Sciatic nerve (tissue), 2 donors: Measurements from ENCODE around the gene RAC3. TPM values are rescaled to one million over a fixed set of nuclear protein-coding genes. Genes with fewer than 3 reads are reported as not detected.

Source experiments
- ATAC-seq: fragments of 200-7000 bp; cut with Tn5 transposase; one replicate; pipeline ENCODE4 v1.9.1; 2020; ENCODE audit warnings: mild to moderate bottlenecking, moderate library complexity
- DNase-seq: peaks from one replicate; pipeline ENCODE4 v3.0.0-alpha.2; 2020; ENCODE audit warnings: low spot score
- intact Hi-C: fragments of 100-400 bp; cut with DNase I; formaldehyde crosslinking; loops from one replicate; pipeline ENCODE4 v1.14.2; 2022
- total RNA-seq: library from RNA; stranded (reverse); fragmentation: NEBNext Ultra II Directional; extraction: Animal tissue kit (Norgen Biotek cat#: 25700); gene quantifications from one replicate; pipeline ENCODE4 v1.2.1, GENCODE V29; 2021
- donor health status: DM: no; HTN: no; CAD: no.
- donor health status: DM: no; HTN: no; CAD: no.

Gene RAC3
- total RNA-seq, 1 donor from 2014 or later = 4.0 TPM

DNA sequence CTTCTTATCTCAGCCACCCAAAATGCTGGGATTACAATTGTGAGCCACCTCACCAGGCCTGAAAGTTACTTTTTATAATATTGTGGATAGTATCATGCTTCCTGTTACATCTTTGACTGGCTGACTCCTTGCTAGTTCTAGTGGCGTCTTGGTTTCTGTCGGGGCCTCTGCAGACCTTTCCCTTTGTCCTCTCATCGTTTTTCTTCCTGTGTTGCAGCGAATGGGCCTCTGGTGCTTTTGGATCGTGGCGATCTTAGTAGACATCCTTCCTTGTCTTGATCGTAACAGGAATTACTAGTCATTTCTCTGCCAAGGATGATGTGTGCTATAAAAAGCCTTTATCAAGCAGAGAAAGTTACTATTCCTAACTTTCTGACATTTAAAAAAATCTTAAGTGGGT lies 33.3 kb upstream of the RAC3 start:
- ATAC-seq (no peak), DNase-seq (no peak)
- intact Hi-C loops = no loop called here

DNA sequence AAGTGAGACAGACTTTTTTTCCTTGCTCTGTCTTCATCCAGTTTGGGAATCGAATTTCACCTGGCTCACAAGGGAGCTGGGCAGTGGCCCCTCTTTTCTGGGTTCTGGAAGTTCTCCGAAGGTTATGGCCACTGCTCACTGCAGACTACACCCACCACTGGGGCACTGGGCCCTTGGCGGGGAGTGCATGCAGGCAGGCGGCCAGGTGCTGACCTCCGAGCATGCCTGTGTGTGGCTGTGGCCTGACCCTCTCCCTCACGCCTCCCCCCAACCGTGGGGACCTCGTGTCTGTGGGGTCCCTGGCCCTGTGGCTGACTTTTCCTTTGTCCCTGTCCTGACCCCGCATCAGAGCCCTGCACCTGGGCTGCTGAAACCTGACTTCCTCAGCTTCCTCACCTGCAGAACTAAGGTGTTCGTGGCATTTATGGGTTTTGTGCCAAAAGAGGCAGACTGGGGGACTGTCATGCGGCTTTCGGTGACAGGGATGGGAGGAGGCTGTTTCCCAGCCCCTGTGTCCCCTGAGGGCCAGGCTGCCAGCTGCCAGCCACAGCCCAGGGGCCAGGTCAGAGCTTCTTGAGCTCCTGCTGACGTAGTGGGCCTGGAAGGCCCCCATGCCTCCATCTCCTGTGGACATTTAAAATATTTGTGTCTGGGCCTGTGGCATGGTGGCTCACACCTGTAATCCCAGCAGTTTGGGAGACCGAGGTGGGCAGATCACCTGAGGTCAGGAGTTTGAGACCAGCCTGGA lies 32.6 kb upstream of the RAC3 start:
- ATAC-seq = no peak
- intact Hi-C loops = no loop called here
- no peak for DNase-seq

DNA sequence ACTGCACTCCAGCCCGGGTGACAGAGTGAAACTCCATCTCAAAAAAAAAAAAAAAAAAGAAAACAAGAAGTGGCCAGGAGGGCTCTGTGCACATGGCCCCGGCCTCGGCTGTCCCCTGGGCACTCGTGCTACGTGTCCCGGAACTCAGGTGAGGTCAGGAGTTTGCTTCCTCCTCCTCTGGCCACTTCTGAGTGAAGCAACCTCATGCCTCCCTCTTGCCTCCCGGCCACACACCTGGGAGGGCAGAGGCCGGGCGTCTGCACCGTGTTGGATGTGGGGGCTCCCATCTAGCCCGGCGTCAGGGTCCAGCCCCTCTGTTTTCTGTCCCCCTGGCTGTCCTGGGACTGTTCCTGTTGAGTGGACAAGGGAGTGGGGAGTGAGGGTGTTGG lies 31.9 kb upstream of the RAC3 start:
- no peak for ATAC-seq
- DNase-seq = no peak
- intact Hi-C loops = no loop called here

GRCh38 chr17:81999976-82000802 lies 31.3 kb upstream of the RAC3 start:
- no peak for ATAC-seq
- DNase-seq = no peak
- intact Hi-C loops = no loop called here

DNA sequence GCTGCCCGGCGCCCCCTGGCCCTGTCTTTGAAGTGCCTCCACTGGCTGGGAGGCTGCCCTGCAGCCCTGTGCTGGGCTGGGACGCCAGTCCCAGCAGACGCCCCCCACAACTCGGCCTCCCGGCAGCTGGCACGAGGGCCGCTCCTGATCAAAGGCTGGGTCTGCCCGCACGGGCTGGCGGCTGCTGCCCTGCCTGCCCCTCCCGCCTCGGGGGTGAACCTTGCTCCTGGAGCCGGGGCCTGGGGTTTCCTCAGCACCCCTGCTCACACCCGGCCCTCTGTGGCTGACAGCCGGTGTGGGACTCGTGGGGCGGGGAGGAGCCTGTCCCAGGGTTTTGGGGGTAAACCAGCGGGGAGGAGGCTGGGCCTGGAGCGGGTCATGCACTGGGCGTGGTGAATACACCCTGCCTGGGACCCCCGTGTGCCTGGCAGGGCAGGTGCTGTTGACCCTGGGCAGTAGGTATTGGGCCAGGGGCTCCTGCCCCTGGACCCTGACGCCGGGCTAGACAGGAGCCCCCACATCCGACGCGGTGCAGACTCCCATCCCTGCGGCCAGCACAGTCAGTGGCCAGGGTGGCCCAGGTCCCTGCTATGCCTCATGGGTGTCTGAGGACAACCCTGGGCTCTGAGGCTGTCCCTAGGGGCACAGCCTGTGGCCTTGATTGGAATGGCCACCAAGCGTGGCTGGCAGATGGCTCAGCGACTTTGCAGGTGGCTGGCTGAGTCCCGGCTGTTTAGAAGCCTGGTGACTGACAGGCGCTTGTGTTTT lies 30.5 kb upstream of the RAC3 start:
- intact Hi-C loops = no loop called here
- ATAC-seq (no peak), DNase-seq (no peak)

DNA sequence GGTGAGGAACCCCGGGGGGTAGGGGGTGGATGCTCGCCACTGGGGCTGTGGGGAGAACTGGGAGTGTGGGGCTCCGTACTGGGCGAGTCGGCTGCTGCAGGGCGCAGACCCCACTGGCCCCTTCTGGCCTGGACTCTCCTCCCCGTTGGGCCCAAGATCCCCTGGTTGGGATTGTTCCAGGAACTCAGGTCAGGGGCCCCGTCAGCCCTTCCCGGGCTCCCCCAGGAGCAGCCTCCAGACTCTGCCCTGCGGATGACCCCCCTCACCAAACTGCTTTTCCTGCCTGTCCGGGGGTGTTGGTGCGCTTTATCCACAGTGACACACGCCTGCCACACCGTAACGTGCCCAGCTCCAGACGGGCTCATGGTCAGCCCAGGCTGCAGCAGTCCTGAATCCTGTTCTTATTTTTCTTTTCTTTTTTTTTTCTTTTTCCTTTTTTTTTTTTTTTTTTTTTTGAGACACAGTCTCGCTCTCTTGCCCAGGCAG lies 29.9 kb upstream of the RAC3 start:
- intact Hi-C loops = no loop called here
- ATAC-seq (no peak), DNase-seq (no peak)

- ATAC-seq = peak; percentile 78
- DNase-seq = peak; percentile 79
- intact Hi-C loops = no loop called here
These were observed 27.8 kb upstream of the RAC3 start for GRCh38 chr17:82003411-82004381.

GRCh38 chr17:82004517-82005455 lies 26.7 kb upstream of the RAC3 start:
- DNase-seq = no peak
- intact Hi-C loops = no loop called here
- ATAC-seq = no peak

GRCh38 chr17:82005701-82006348 lies 25.7 kb upstream of the RAC3 start:
- ATAC-seq (no peak), DNase-seq (no peak)
- intact Hi-C loops = no loop called here

GRCh38 chr17:82006468-82007227 lies 24.8 kb upstream of the RAC3 start:
- ATAC-seq (no peak), DNase-seq (no peak)
- intact Hi-C loops = no loop called here

DNA sequence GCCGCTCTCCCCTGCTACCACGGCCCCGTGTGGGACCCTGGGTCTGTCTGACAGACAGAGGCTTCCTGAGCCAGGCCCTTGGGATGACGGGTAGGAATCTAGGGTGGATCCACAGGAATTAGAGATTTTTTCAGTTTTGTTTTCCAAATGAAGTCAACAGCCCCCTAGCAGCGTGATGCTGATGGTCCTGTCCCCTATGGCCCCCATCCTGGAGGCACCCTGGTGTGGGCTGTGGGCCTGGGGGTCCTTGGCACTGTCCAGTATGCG lies 24.3 kb upstream of the RAC3 start:
- DNase-seq (no peak), ATAC-seq (no peak)
- intact Hi-C loops = no loop called here

- ATAC-seq (no peak), DNase-seq (no peak)
- intact Hi-C loops = no loop called here
These were observed 23.8 kb upstream of the RAC3 start for GRCh38 chr17:82007495-82008257.

DNA sequence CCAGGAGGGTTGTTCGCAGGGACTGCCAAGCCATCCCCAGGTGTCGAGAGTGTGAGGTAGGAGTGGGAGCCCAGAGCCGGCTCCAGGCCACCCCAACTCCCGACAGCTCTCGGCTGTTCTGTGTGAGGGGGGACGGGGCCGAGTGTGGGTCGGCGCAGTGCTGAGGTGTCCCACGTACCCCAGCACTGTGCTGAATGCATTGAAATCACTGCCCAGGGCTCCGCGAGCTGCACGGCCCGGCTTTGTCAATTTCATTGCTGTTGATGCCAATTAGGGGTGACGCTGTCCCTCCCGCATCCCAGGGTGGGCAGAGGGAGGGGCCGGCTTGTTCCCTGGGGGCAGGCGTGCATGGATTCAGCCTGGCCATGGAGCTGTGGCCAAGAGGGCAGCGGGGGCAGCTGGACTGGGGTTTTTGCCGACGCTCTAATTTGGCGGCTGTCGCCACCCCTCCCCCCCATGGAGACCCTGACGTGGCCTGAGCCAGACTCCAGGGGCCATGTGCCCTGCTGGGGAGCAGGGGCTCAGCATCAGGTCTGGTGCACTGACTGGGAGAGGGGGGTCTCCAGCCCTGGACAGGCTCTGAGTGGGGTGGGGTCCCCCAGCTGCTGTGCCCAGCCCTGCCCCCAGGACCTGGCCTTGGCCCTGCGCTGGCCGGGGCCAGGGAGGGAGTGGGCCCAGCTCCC lies 23.1 kb upstream of the RAC3 start:
- DNase-seq (no peak), ATAC-seq (no peak)
- intact Hi-C loops = no loop called here

DNA sequence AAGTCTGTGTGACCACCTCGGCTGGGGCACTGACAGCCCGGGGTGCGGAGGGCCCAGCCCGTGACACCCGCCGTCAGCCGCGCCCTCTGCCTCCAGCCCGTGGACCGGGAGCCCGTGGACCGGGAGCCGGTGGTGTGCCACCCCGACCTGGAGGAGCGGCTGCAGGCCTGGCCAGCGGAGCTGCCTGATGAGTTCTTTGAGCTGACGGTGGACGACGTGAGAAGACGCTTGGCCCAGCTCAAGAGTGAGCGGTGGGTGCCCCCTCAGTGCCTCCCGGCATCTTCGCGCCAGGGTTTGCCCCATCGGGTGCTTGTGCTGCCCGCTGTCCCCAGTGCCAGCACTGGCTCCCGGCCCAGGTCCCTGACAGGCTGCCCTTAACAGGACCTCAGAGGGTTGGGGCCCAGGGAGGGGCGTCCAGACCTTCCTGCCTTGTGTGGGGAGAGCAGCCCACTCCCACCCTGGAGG lies 22.5 kb upstream of the RAC3 start:
- intact Hi-C loops = loop anchor here (1.0 kb wide), 1 partner anchor 22 kb away; the partner anchor contains the start of gene RAC3
- DNase-seq = no peak
- no peak for ATAC-seq

GRCh38 chr17:82009413-82009812 lies 22.1 kb upstream of the RAC3 start:
- no peak for ATAC-seq
- intact Hi-C loops = loop anchor here (1.0 kb wide), 1 partner anchor 22 kb away; the partner anchor contains the start of gene RAC3

More at GRCh38 chr17:82009413-82009812, 22.1 kb upstream of the RAC3 start:
- no peak for DNase-seq
